Keratinocyte (primary cell): ENCODE results near the gene ECHDC3.

Experiments
- CTCF ChIP-seq, 3 experiments: IDR thresholded peaks in 1 of 3; conservative IDR thresholded peaks in 1 of 3; optimal IDR thresholded peaks in 1 of 3; 2 replicates in 2 of 3; 3 replicates in 1 of 3; pipeline versions ENCODE3 to v1.5.1; 2011; ENCODE audit warnings: low read length in 3 of 3, mild to moderate bottlenecking in 3 of 3, moderate library complexity in 2 of 3, control low read depth in 1 of 3, inconsistent platforms in 1 of 3; ENCODE audit not compliant: insufficient read depth in 2 of 3; ENCODE audit errors: extremely low read depth in 1 of 3
- EZH2 ChIP-seq: IDR thresholded peaks from one replicate; pipeline ENCODE4 v1.6.1; 2012; ENCODE audit warnings: inconsistent platforms, mild to moderate bottlenecking, low read length, moderate library complexity

GRCh38 chr10:11762706-11763500, 20.7 kb downstream of the ECHDC3 start:
- TF ChIP-seq EZH2 = no peak
- no peak for TF ChIP-seq CTCF (optimal IDR thresholded peaks at IDR 0.05 in 1 of 3, IDR thresholded peaks at IDR 0.05 in 1 of 3, conservative IDR thresholded peaks at IDR 0.05 in 1 of 3; ENCODE audit: extremely low read depth in 1 of 3, insufficient read depth in 2 of 3, low read length in 3 of 3)
